SK-N-DZ (cell line): ENCODE data around the gene CFC1.
"Not testable (repeated sequence)": the region's sequence is repeated elsewhere in the genome, so short reads cannot be mapped to it uniquely, and the experiment has no call there.

ENCODE experiments used
- DNase-seq: peaks from one replicate; pipeline ENCODE4 v3.0.0-alpha.2; 2015; ENCODE audit warnings: low spot score
- small RNA-seq, 2 experiments: library from RNA; depleted of rRNA; stranded (forward); fragments of <200 nt; gene quantifications; one replicate each; pipeline ENCODE3, GENCODE V24; 2014

Gene CFC1

DNA sequence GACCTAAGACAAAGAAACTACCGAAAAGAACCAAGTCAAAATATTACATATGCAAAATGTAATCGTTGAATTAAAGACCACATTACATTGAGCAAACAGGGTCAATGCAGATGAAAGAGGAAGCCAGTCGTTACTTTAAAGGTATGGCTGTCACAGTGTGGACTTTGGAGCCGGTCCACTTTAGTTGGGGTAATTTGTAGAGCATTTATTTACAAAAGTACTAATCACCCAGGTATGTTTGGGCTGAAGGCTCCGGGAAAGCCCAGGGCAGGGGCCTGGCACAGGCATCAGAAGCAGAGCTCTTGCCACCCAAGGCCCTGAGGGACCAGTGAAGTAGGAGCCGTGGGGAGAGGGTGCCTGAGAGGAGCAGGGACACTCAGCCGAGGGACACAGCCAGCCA lies 15.8 kb downstream of the CFC1 start:
- DNase-seq: not testable (repeated sequence)

DNA sequence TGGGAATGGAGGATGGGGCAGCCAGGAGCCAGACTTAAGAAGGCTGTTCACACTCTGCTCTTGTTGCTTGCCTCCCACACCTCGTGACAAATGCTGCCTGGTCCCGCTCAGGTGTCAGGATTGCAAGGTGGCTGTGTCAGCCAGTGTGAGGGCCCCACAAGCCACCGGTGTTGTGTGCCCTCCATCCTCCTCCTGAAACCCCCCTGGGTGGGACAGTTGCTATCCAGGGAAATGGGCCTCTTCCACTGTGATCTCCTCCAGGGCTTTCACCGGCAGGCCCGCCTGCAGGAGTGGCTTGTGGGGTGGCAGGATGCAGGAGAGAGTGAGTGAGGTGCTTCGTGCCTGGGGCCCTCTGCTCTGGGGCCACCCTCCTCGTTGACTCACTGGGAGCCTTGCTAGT lies 16.4 kb downstream of the CFC1 start:
- DNase-seq: not testable (repeated sequence)

DNA sequence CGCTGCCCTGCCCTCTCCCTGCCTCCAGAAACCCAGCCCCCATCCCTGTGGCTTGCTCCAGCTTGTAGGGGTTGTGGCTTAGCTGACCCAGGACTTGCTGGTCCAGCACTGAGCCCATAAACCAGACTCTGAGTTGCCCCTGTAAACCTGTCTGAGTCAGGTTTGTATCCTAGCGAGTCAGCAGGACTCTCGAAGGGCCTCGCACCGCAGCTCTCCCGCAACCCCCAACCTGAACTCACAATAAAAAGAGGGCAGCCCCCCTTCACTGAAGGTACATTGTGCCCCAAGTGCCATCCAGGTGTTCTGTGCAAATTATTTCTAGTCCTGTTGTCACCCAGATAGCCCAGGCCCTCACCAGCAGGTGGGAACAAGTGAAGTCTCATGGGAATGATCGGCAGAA lies 17.9 kb downstream of the CFC1 start:
- DNase-seq: not testable (repeated sequence)

DNA sequence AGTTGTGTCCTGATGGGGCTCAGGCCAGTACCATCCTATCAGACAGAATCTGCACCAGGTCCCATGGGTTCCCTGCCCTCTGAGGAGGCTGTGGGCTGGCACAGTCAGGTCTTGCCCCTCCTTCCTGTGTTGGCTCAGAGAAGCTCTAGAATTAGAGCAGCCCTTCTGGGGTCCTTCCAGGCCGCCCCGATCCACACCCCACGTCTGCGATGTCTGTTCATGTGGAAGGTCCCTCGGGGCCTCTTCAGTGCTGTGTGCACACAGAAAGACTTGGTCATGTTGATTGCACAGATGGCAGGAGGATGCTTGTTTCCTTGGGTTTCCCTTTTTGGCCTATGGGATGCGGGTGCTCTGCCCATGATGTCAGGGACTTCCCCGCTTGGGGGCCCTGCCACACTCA lies 20.3 kb downstream of the CFC1 start:
- DNase-seq: not testable (repeated sequence)

DNA sequence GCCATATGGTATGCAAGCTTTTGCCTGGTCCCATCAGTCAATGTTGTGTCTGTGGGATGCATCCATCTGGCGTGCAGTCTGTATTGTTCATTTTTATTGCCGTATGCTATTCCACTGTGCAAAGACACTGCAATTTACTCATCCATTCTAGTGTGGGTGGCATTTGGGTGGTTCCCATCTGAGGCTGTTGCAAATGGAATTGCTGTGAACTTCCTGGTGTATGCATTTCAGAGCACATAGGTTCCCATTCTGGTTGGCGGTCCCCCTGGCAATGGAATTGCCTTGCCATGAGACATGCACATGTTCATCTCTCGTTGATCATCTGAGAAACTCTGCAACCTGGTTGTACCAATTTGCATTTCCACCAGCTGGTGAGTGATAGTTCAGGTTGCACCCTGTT lies 21.8 kb downstream of the CFC1 start:
- DNase-seq: not testable (repeated sequence)

DNA sequence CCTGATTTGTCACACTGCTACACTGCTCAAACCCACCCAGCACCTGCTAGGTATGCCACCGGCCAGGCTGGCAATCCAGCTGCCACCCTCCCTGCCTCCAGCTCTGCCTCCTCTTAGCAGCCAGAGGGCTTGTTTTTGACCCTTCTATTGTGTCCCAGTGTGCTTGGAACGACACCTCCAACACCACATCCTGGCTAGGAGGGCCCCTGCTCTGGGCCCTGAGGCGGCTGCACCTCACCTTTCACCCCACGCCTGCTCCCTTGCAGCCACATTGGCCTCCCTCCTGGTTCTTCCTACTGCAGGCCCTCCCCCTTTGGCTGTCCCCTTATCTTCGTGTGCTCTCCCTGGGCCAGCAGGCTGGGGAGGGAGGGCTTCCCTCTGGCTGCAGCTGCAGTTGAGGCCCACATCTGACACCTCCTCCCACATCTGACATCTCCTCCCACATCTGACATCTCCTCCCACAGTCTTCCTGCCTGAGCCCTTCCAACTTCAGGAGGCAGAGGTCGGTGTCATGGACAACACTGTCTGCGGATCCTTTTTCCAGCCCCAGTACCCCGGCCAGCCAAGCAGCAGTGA lies 23.1 kb downstream of the CFC1 start:
- not testable (repeated sequence) for DNase-seq

DNA sequence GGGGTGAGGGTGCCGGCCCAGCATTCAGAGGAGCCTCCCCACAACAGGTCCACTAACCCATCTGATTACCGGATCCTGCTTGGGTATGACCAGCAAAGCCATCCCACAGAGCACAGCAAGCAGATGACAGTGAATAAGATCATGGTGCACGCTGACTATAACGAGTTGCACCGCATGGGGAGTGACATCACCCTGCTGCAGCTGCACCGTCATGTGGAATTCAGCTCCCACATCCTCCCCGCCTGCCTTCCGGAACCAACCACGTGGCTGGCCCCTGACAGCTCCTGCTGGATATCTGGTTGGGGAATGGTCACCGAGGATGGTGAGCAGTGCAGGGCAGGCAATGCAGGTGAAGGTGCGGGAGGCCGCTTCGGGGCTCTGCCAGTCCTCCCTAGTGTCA lies 25.1 kb downstream of the CFC1 start:
- not testable (repeated sequence) for DNase-seq

DNA sequence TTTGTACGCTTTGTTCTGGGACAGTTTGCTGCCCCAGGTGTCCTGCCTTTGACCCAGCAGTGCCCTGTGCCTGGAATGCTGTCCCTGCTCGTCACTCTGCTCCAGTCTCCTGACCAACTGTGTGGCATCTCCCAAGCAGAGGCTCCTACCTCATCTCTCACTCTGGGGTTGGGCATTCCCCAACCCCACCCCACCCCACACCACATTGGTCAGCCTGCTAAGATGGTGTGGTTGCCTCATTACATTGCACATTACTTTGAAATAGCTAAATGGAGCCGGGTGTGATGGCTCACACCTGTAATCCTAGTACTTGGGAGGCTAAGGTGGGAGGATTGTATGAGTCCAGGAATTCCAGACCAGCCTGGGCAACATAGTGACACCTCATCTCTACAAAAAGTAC lies 27.4 kb downstream of the CFC1 start:
- not testable (repeated sequence) for DNase-seq

DNA sequence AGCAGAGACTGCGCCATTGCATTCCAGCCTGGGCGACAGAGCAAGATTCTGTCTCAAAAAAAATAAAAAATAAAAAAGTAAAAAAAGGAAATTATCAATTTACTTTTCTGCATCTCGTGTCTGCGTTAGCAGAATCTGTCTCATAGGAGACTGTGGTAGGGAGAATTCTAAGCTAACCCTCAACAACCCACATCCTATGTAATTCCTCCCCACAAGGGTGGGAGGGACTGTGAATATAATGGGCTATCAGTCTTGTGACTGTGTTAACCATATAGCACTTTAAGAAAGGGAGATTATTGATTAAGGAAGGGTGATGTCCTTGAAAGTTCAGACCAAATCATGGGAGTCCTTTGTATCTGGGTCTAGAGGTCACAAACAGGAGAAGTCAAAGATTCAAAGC lies 33.2 kb downstream of the CFC1 start:
- not testable (repeated sequence) for DNase-seq

DNA sequence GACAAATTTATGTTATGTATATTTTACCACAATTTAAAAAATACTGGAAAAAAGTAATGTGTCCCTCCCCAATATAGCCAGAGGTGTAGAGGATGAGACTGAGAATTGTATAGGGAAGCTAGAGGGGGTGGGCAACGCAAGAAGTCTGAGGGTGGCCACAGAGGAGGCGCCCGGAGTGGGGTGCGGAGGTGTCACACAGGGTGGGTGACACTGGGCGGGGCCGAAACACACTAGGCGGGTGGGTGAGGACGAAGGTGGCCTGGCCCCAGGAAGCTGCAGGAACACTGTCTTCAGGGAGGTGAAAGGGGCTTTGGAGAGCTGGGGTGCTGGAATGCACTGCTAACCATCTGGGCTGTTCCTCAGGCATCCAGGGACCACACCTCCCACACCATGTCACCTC lies 42.9 kb downstream of the CFC1 start:
- DNase-seq: not testable (repeated sequence)

DNA sequence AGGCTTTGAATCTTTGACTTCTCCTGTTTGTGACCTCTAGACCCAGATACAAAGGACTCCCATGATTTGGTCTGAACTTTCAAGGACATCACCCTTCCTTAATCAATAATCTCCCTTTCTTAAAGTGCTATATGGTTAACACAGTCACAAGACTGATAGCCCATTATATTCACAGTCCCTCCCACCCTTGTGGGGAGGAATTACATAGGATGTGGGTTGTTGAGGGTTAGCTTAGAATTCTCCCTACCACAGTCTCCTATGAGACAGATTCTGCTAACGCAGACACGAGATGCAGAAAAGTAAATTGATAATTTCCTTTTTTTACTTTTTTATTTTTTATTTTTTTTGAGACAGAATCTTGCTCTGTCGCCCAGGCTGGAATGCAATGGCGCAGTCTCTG lies 45.2 kb downstream of the CFC1 start:
- not testable (repeated sequence) for DNase-seq

DNA sequence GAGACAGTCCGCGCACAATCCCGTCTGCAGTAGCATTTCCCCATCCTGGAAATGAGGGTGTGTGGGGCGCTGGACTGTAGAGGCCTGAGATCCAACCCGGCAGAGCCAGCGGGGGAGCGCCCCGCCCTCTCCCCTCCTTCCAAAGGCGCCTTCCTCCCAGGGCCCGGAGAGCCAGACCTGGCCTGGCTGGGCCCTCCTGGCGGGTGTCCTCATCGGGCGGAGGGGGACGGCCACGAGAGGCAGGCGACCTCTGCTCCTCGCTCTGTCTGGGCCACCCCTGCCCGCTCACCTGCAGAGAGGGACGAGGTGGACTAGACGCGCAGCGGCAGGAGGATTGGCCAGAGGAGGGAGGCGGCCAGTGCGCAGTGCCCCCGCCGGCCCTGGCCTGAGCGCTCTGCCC lies 49.9 kb downstream of the CFC1 start:
- not testable (repeated sequence) for DNase-seq

DNA sequence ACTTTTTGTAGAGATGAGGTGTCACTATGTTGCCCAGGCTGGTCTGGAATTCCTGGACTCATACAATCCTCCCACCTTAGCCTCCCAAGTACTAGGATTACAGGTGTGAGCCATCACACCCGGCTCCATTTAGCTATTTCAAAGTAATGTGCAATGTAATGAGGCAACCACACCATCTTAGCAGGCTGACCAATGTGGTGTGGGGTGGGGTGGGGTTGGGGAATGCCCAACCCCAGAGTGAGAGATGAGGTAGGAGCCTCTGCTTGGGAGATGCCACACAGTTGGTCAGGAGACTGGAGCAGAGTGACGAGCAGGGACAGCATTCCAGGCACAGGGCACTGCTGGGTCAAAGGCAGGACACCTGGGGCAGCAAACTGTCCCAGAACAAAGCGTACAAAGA lies 51.0 kb downstream of the CFC1 start:
- not testable (repeated sequence) for DNase-seq

DNA sequence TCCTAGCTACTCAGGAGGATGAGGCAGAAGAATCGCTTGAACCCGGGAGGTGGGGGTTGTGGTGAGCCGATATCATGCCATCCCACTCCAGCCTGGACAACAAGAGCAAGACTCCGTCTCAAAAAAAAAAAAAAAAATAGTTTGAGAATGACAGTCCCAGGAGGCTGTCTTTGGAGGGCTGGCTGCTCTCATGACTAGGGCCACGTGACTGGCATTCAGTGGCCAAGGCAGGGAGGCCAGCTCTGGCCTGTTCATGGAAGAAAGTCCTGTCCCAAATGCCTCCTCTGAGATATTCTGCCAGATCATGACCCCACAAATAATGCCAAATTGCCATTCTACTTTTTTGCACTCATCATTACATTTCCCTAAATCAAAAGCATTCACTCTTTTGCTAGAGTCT lies 54.4 kb downstream of the CFC1 start:
- not testable (repeated sequence) for DNase-seq

DNA sequence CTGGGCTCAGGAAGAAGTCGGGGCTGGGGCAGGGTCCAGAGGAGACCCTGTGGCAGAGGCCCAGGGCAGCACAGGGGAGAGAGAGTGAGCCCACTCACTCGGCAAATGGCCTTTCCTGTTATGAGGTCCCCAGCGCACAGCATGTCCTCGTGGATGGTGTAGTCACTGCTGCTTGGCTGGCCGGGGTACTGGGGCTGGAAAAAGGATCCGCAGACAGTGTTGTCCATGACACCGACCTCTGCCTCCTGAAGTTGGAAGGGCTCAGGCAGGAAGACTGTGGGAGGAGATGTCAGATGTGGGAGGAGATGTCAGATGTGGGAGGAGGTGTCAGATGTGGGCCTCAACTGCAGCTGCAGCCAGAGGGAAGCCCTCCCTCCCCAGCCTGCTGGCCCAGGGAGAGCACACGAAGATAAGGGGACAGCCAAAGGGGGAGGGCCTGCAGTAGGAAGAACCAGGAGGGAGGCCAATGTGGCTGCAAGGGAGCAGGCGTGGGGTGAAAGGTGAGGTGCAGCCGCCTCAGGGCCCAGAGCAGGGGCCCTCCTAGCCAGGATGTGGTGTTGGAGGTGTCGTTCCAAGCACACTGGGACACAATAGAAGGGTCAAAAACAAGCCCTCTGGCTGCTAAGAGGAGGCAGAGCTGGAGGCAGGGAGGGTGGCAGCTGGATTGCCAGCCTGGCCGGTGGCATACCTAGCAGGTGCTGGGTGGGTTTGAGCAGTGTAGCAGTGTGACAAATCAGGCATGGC lies 55.4 kb downstream of the CFC1 start:
- DNase-seq: not testable (repeated sequence)

DNA sequence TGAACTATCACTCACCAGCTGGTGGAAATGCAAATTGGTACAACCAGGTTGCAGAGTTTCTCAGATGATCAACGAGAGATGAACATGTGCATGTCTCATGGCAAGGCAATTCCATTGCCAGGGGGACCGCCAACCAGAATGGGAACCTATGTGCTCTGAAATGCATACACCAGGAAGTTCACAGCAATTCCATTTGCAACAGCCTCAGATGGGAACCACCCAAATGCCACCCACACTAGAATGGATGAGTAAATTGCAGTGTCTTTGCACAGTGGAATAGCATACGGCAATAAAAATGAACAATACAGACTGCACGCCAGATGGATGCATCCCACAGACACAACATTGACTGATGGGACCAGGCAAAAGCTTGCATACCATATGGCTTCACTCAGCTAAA lies 56.6 kb downstream of the CFC1 start:
- DNase-seq: not testable (repeated sequence)

Small RNA genes lying within 50 kb of the gene (small RNA-seq; reads per million reads assigned to genes)
- gene RF00017: 0 reads per million in 2 experiments
- 0 reads per million in 2 experiments for gene RNU6-848P
